ENCODE data around the gene EEF1AKMT2.

EEF1AKMT2 gene

GRCh38 chr10:124731551-124731950 lies 60.1 kb downstream of the EEF1AKMT2 start:
- no peak for ATAC-seq
- no peak for TF ChIP-seq CSRNP3 (CRISPR knock-in tag; IDR thresholded peaks at IDR 0.05)
- TF ChIP-seq GLIS3 (CRISPR knock-in tag; IDR thresholded peaks at IDR 0.05) = no peak
- no peak for TF ChIP-seq BACH2 (CRISPR knock-in tag; IDR thresholded peaks at IDR 0.05; ENCODE audit: borderline replicate concordance)
- TF ChIP-seq ESRRG (CRISPR knock-in tag; IDR thresholded peaks at IDR 0.05) = no peak
- no peak for TF ChIP-seq CSDC2 (CRISPR knock-in tag; IDR thresholded peaks at IDR 0.05)
- TF ChIP-seq ISL1 (CRISPR knock-in tag; IDR thresholded peaks at IDR 0.05) = no peak
- no peak for TF ChIP-seq ZC3H10 (CRISPR knock-in tag; IDR thresholded peaks at IDR 0.05)
- no peak for TF ChIP-seq TSHZ2 (CRISPR knock-in tag; IDR thresholded peaks at IDR 0.05)
- TF ChIP-seq, protein P1, sequence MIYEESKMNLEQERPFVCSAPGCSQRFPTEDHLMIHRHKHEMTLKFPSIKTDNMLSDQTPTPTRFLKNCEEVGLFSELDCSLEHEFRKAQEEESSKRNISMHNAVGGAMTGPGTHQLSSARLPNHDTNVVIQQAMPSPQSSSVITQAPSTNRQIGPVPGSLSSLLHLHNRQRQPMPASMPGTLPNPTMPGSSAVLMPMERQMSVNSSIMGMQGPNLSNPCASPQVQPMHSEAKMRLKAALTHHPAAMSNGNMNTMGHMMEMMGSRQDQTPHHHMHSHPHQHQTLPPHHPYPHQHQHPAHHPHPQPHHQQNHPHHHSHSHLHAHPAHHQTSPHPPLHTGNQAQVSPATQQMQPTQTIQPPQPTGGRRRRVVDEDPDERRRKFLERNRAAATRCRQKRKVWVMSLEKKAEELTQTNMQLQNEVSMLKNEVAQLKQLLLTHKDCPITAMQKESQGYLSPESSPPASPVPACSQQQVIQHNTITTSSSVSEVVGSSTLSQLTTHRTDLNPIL (CRISPR knock-in tag; IDR thresholded peaks at IDR 0.05; ENCODE audit: low read depth) = no peak

DNA sequence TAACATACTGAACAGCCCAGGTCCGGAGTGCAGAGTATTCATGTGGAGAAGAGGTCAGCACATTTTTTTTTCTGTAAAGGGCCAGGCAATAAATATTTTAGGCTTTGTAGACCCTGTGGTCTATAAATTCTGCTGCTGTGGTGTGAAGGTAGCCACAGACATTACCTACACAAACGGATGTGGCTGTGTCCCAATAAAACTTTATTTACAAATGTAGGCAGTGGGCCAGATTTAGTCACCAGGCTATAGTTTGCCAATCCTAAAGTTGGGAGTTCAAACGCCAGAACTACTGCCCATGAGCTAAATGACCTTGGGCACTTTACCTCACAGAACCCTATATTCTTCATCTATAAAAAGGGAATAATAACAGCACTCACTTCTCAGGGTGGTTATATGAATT lies 60.9 kb downstream of the EEF1AKMT2 start:
- TF ChIP-seq ARNTL (CRISPR knock-in tag; IDR thresholded peaks at IDR 0.05; ENCODE audit: borderline replicate concordance, low read depth) (no peak), CSDC2 (CRISPR knock-in tag; IDR thresholded peaks at IDR 0.05) (no peak), TCF4 (CRISPR knock-in tag; IDR thresholded peaks at IDR 0.05; ENCODE audit: borderline replicate concordance) (no peak), ZNF8 (CRISPR knock-in tag; IDR thresholded peaks at IDR 0.05) (no peak)
- no peak for ATAC-seq

DNA sequence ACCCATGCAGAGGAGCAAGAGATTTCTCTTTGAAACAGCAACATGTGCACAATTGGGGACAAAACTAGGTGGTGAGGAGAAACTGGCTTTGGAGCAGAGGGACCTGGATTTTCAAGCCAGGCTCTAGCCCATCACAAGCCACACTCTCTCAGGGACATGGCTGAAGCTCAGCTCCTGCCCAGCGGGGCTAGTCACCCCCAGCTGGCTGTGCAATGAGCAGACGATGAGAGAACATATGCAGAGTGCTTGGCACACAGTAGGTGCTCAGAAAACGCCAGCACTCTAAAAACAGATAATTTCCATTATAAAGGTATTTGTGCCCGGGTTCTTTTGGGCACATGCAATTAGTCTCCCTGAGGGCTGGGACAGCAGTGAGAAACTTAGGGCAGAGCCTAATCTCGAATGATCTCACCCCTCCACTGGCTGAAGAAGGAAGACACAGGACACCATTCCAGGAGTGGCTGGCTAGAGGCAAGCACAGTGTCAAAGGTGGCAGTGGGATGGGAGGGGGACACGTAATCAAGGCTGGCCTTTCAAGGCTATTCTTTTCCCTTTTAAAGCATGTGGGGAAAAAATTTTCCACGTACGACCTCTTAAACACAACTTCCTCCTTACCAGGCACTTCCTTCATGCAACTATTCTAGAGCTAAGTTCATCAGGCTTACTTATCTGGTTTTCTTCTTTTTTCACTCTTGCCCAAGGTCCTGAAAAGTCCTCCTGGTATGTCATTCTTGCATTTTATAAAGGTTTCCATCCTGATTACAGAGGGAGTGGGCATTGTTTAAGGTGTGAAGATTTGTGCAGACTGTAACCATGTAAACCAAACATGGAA lies 62.6 kb downstream of the EEF1AKMT2 start:
- no peak for ATAC-seq
- TF ChIP-seq TCF4 (CRISPR knock-in tag; IDR thresholded peaks at IDR 0.05; ENCODE audit: borderline replicate concordance) (no peak), ESRRG (CRISPR knock-in tag; IDR thresholded peaks at IDR 0.05) (no peak), CSDC2 (CRISPR knock-in tag; IDR thresholded peaks at IDR 0.05) (no peak), GLIS3 (CRISPR knock-in tag; IDR thresholded peaks at IDR 0.05) (no peak), TOX (CRISPR knock-in tag; IDR thresholded peaks at IDR 0.05; ENCODE audit: borderline replicate concordance) (no peak), SNAI2 (CRISPR knock-in tag; IDR thresholded peaks at IDR 0.05) (no peak), PATZ1 (CRISPR knock-in tag; IDR thresholded peaks at IDR 0.05; ENCODE audit: borderline replicate concordance) (no peak), POU6F1 (CRISPR knock-in tag; IDR thresholded peaks at IDR 0.05; ENCODE audit: borderline replicate concordance, low read depth) (no peak), ZC3H10 (CRISPR knock-in tag; IDR thresholded peaks at IDR 0.05) (no peak), ZFP3 (CRISPR knock-in tag; IDR thresholded peaks at IDR 0.05) (no peak), ZNF565 (CRISPR knock-in tag; conservative IDR thresholded peaks at IDR 0.05; ENCODE audit: low read depth) (no peak), TSHZ2 (CRISPR knock-in tag; IDR thresholded peaks at IDR 0.05) (no peak), OSR1 (CRISPR knock-in tag; IDR thresholded peaks at IDR 0.05) (no peak), ZNF8 (CRISPR knock-in tag; IDR thresholded peaks at IDR 0.05) (no peak), ISL1 (CRISPR knock-in tag; IDR thresholded peaks at IDR 0.05) (no peak)

All from SK-N-SH treated with all-trans-retinoic acid at 6 μM for 48 hours (cell line).